Mesendoderm (in vitro differentiated cells): Measurements from ENCODE around the gene PARK7.

Experiments
- DNase-seq: peaks from one replicate; pipeline ENCODE4 v3.0.0; 2013
- H2AK5ac ChIP-seq: 2 replicates; pipeline ENCODE4 v1.6.1; 2013; ENCODE audit warnings: low read length, inconsistent platforms
- H2BK120ac ChIP-seq: 2 replicates; pipeline ENCODE4 v1.6.1; 2013; ENCODE audit warnings: low read depth, mild to moderate bottlenecking, low read length, moderate library complexity, mixed read lengths
- H2BK15ac ChIP-seq: replicated peaks from 2 replicates; pipeline ENCODE4 v1.6.1; 2013; ENCODE audit warnings: low read depth, mild to moderate bottlenecking, moderate library complexity
- H2BK5ac ChIP-seq: 2 replicates; pipeline ENCODE4 v1.6.1; 2013; ENCODE audit warnings: low read length, inconsistent platforms
- H3K18ac ChIP-seq: 2 replicates; pipeline ENCODE4 v1.6.1; 2013; ENCODE audit warnings: mild to moderate bottlenecking, low read length, mixed read lengths
- H3K23ac ChIP-seq: one replicate; pipeline ENCODE4 v1.6.1; 2013; ENCODE audit warnings: low read length
- H3K27ac ChIP-seq: 2 replicates; pipeline ENCODE4 v1.5.1; 2013; ENCODE audit warnings: low read depth, mild to moderate bottlenecking, inconsistent platforms, low read length, moderate library complexity
- H3K27me3 ChIP-seq: 2 replicates; pipeline ENCODE4 v1.6.1; 2013; ENCODE audit warnings: low read length, control low read depth, mild to moderate bottlenecking, inconsistent platforms; ENCODE audit not compliant: insufficient read depth, poor library complexity
- H3K36me3 ChIP-seq: 2 replicates; pipeline ENCODE4 v1.6.1; 2013; ENCODE audit warnings: low read length, inconsistent platforms; ENCODE audit not compliant: control insufficient read depth, insufficient read depth
- H3K4ac ChIP-seq: one replicate; pipeline ENCODE4 v1.6.1; 2013; ENCODE audit warnings: low read depth, mild to moderate bottlenecking, low read length, moderate library complexity
- H3K4me1 ChIP-seq: 2 replicates; pipeline ENCODE4 v1.6.1; 2013; ENCODE audit warnings: low read depth, low read length, inconsistent platforms; ENCODE audit not compliant: control insufficient read depth
- H3K4me2 ChIP-seq: 2 replicates; pipeline ENCODE4 v1.6.1; 2013; ENCODE audit warnings: low read length
- H3K4me3 ChIP-seq: 2 replicates; pipeline ENCODE4 v1.5.1; 2013; ENCODE audit warnings: mild to moderate bottlenecking, low read length
- H3K56ac ChIP-seq: one replicate; pipeline ENCODE4 v1.6.1; 2013; ENCODE audit warnings: low read length
- H3K79me1 ChIP-seq: 2 replicates; pipeline ENCODE4 v1.6.1; 2013; ENCODE audit warnings: low read length, inconsistent platforms
- H3K79me2 ChIP-seq: 2 replicates; pipeline ENCODE4 v1.6.1; 2013; ENCODE audit warnings: mild to moderate bottlenecking, low read length; ENCODE audit not compliant: control insufficient read depth, insufficient read depth
- H3K9ac ChIP-seq: 2 replicates; pipeline ENCODE4 v1.6.1; 2013; ENCODE audit warnings: low read length, inconsistent platforms
- H4K5ac ChIP-seq: one replicate; pipeline ENCODE4 v1.6.1; 2013; ENCODE audit warnings: low read length
- H4K8ac ChIP-seq: one replicate; pipeline ENCODE4 v1.6.1; 2013; ENCODE audit warnings: low read depth, mild to moderate bottlenecking, control low read depth, low read length, moderate library complexity
- WGBS: extraction: QIAGEN DNeasy Blood & Tissue Kit; methylation state at CpG from one replicate; pipeline ENCODE4 v1.1.7; 2013; ENCODE audit warnings: low lambda C conversion rate, missing lambda C conversion rate; ENCODE audit not compliant: insufficient coverage; ENCODE audit errors: extremely low coverage; 5-methylcytosine and 5-hydroxymethylcytosine counted together

Gene PARK7

GRCh38 chr1:8013399-8013798 is 51.9 kb downstream of the PARK7 start:
- Histone ChIP-seq H2AK5ac (no peak overlapping the region), H2BK15ac (no peak overlapping the region), H3K79me2 (peaks cover 27% of the 10 kb centered on the region), H3K4me2 (no peak overlapping the region), H3K27ac (no peak overlapping the region), H3K79me1 (peaks cover 7% of the 10 kb centered on the region), H2BK120ac (no peak overlapping the region), H3K9ac (no peak overlapping the region), H4K8ac (no peak overlapping the region), H3K4me1 (peaks cover 2% of the 10 kb centered on the region), H3K18ac (no peak overlapping the region), H3K56ac (no peak overlapping the region), H3K4me3 (no peak overlapping the region), H3K4ac (no peak overlapping the region), H4K5ac (no peak overlapping the region), H3K36me3 (peaks cover 6% of the 10 kb centered on the region), H3K23ac (no peak overlapping the region), H2BK5ac (no peak overlapping the region), H3K27me3 (no peaks in the 10 kb centered on the region)
- WGBS, result no CpG with 5 or more reads among the region's 11 CpGs
- no peak for DNase-seq

- Histone ChIP-seq H3K79me2 (peaks cover 31% of the 10 kb centered on the region), H3K79me1 (peaks cover 7% of the 10 kb centered on the region), H2BK15ac (no peak overlapping the region), H3K27ac (no peak overlapping the region), H2BK120ac (no peak overlapping the region), H3K23ac (no peak overlapping the region), H3K4me2 (no peak overlapping the region), H3K9ac (no peak overlapping the region), H3K4me1 (peaks cover 4% of the 10 kb centered on the region), H3K18ac (no peak overlapping the region), H3K4ac (no peak overlapping the region), H3K27me3 (no peaks in the 10 kb centered on the region), H3K56ac (no peak overlapping the region), H4K5ac (no peak overlapping the region), H3K4me3 (no peak overlapping the region), H4K8ac (no peak overlapping the region), H3K36me3 (peaks cover 6% of the 10 kb centered on the region), H2AK5ac (no peak overlapping the region), H2BK5ac (no peak overlapping the region)
- no peak for DNase-seq
- no CpG with 5 or more reads among the region's 6 CpGs for WGBS
Observed at GRCh38 chr1:8013800-8014199, 52.3 kb downstream of the PARK7 start.

DNA sequence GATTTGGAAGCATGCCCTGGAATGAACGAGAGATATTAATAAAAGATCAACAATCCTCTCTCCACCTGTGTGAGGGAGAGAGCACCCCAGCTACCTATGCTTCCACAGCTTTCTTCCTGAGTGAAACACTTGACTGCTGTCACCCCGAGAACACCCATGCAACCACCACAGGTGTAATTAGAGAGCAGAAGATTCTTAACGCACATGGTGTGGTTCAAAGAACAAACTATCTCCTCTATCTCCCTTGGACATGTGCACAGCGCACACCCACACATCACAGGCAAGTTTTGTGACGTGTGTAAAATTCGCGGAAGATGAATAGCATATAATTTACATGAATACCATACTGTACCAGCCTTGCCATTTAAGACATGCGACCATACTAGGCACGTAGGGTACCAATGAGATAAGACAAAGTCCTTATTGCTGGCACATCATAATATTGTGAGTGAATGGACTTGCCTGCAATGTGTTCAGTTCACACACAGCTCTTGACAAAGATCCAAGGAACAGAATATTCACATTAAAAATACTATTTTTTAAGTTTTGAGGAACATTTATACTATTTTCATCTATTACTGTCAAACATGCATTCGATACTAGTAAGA is 53.0 kb downstream of the PARK7 start:
- H4K5ac ChIP-seq, result no peak overlapping the region
- no peak overlapping the region for H2BK120ac ChIP-seq
- no peak overlapping the region for H3K9ac ChIP-seq

DNA sequence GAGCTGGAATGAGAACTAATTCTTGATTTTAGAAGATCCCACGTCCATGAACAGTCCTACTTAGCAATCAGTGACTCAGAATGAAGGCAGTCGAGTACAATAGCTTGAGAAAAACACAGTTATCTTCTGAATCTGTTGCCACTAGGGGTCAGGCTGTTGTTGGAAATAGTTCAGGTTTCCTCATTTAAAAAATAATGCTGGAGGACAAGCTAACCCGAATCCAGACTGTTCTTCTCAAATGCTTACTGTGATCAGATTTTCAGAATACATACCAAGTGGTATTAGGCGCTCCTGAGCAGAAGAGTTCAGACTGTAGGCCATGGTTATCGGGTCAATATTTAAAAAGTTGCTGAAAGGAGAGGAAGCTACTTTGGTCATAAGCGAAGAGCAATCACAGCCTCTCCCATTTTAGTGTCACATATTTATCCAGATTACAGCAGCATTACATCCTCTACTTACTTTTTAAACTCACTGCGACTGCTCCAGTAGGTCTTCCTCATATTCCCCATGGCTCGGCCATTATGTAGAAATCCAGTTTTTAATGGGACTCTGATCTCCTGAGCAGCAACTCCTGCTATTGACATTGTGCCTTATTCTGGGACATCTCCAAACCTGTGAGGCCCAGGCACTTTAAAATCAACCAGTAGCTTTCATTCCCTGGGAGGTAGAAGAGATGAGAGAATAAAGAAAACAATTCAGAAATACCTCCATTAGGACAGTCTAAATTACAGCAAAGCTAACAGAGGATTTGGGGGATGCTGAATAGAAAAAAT is 53.7 kb downstream of the PARK7 start:
- H4K8ac ChIP-seq, result no peak overlapping the region
- no peak overlapping the region for H3K4me2 ChIP-seq
- no peak overlapping the region for H3K56ac ChIP-seq
- peaks cover 6% of the 10 kb centered on the region for H3K36me3 ChIP-seq
- no peak overlapping the region for H4K5ac ChIP-seq
- H3K27me3 ChIP-seq, result no peaks in the 10 kb centered on the region
- no peak overlapping the region for H2BK15ac ChIP-seq
- peaks cover 33% of the 10 kb centered on the region for H3K79me2 ChIP-seq
- no peak overlapping the region for H2BK120ac ChIP-seq
- no CpG with 5 or more reads among the region's 8 CpGs for WGBS
- H3K4me3 ChIP-seq, result no peak overlapping the region
- H3K18ac ChIP-seq, result peak overlapping the region; percentile 76
- no peak overlapping the region for H3K4ac ChIP-seq
- H3K27ac ChIP-seq, result no peak overlapping the region
- peak; percentile 86 for DNase-seq
- H2AK5ac ChIP-seq, result no peak overlapping the region
- H3K9ac ChIP-seq, result no peak overlapping the region
- no peak overlapping the region for H2BK5ac ChIP-seq
- H3K23ac ChIP-seq, result no peak overlapping the region
- H3K4me1 ChIP-seq, result peaks cover 7% of the 10 kb centered on the region
- peaks cover 7% of the 10 kb centered on the region for H3K79me1 ChIP-seq

More for the DNA sequence above, 53.0 kb downstream of the PARK7 start:
- H3K27ac ChIP-seq, result no peak overlapping the region
- no peak overlapping the region for H3K4ac ChIP-seq
- H3K4me2 ChIP-seq, result no peak overlapping the region
- peaks cover 7% of the 10 kb centered on the region for H3K79me1 ChIP-seq
- peaks cover 6% of the 10 kb centered on the region for H3K36me3 ChIP-seq
- no peak overlapping the region for H3K4me3 ChIP-seq
- H3K56ac ChIP-seq, result no peak overlapping the region
- DNase-seq, result no peak
- H3K79me2 ChIP-seq, result peaks cover 33% of the 10 kb centered on the region
- peaks cover 7% of the 10 kb centered on the region for H3K4me1 ChIP-seq
- H3K18ac ChIP-seq, result no peak overlapping the region
- no CpG with 5 or more reads among the region's 10 CpGs for WGBS
- H2AK5ac ChIP-seq, result no peak overlapping the region
- no peak overlapping the region for H2BK5ac ChIP-seq
- H4K8ac ChIP-seq, result no peak overlapping the region
- no peak overlapping the region for H2BK15ac ChIP-seq
- H3K27me3 ChIP-seq, result no peaks in the 10 kb centered on the region
- H3K23ac ChIP-seq, result no peak overlapping the region

DNA sequence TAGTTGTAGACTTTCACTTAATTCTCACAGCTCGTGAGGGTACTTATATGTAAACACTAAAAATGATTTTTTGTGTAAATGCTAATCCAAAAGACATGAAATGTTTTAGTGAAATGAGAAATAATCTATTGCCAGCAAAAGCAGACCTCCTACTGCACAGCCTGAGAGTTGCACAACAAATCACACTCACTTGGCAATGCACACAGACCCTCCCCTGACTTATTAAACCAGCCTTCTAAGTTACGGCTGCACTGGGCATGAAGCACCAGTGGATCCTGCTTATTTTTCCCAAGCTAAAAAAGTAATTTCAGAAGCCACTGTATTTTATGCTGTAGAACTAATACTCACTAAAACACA is 54.3 kb downstream of the PARK7 start:
- no peak overlapping the region for H4K5ac ChIP-seq
- no peak overlapping the region for H2BK120ac ChIP-seq
- no peak overlapping the region for H3K23ac ChIP-seq
- no peak overlapping the region for H3K4me3 ChIP-seq
- H4K8ac ChIP-seq, result no peak overlapping the region
- H3K36me3 ChIP-seq, result peaks cover 6% of the 10 kb centered on the region
- H2BK15ac ChIP-seq, result no peak overlapping the region
- no peak overlapping the region for H3K9ac ChIP-seq
- H3K56ac ChIP-seq, result no peak overlapping the region
- H3K4me1 ChIP-seq, result peaks cover 7% of the 10 kb centered on the region
- H3K79me1 ChIP-seq, result peaks cover 7% of the 10 kb centered on the region
- no peak for DNase-seq
- H3K27ac ChIP-seq, result no peak overlapping the region
- peaks cover 35% of the 10 kb centered on the region for H3K79me2 ChIP-seq
- H2AK5ac ChIP-seq, result no peak overlapping the region
- no peak overlapping the region for H2BK5ac ChIP-seq
- no CpG with 5 or more reads among the region's 2 CpGs for WGBS
- no peak overlapping the region for H3K4ac ChIP-seq
- no peak overlapping the region for H3K18ac ChIP-seq
- H3K27me3 ChIP-seq, result no peaks in the 10 kb centered on the region
- no peak overlapping the region for H3K4me2 ChIP-seq
